ENCODE results near the gene ANAPC5.
A peak's percentile ranks its signal among the peaks of the same experiment; 100 is the strongest.
"Not testable (repeated sequence)": the region's sequence is repeated elsewhere in the genome, so short reads cannot be mapped to it uniquely, and the experiment has no call there.

Gene ANAPC5

GRCh38 chr12:121351820-121352681 is at the start of gene ANAPC5:
ANAPC5 (minus strand) TSS chr12:121352411; CDS start chr12:121352340, 71 bp downstream.
- peak; percentile 99 for DNase-seq

GRCh38 chr12:121400332-121401139 is 48.3 kb upstream of the ANAPC5 start:
- DNase-seq: peak; percentile 56

GRCh38 chr12:121399391-121400331 is 47.5 kb upstream of the ANAPC5 start, which contains the start of gene RNF34:
RNF34 (plus strand) TSS chr12:121400118; CDS start chr12:121400213, 95 bp downstream.
- DNase-seq: peak; percentile 99

- no peak for DNase-seq
Measured at GRCh38 chr12:121398355-121398754, 46.1 kb upstream of the ANAPC5 start.

GRCh38 chr12:121397521-121397920 is 45.3 kb upstream of the ANAPC5 start:
- no peak for DNase-seq

GRCh38 chr12:121392325-121392716 is 40.1 kb upstream of the ANAPC5 start:
- no peak for DNase-seq

GRCh38 chr12:121391619-121392324 is 39.6 kb upstream of the ANAPC5 start:
- DNase-seq: no peak

- no peak for DNase-seq
Measured at GRCh38 chr12:121390856-121391255, 38.6 kb upstream of the ANAPC5 start.

- DNase-seq: no peak
Measured at GRCh38 chr12:121388421-121388981, 36.3 kb upstream of the ANAPC5 start.

- DNase-seq: not testable (repeated sequence)
Measured at GRCh38 chr12:121384891-121385290, 32.7 kb upstream of the ANAPC5 start.

- no peak for DNase-seq
Measured at GRCh38 chr12:121383601-121384021, 31.4 kb upstream of the ANAPC5 start.

GRCh38 chr12:121379945-121380344 is 27.7 kb upstream of the ANAPC5 start:
- DNase-seq: no peak

GRCh38 chr12:121378736-121379135 is 26.5 kb upstream of the ANAPC5 start:
- DNase-seq: no peak

GRCh38 chr12:121376754-121377697 is 24.8 kb upstream of the ANAPC5 start:
- DNase-seq: no peak

GRCh38 chr12:121374945-121375584 is 22.9 kb upstream of the ANAPC5 start:
- not testable (repeated sequence) for DNase-seq

GRCh38 chr12:121374336-121374735 is 22.1 kb upstream of the ANAPC5 start:
- DNase-seq: not testable (repeated sequence)

- DNase-seq: no peak
Measured at GRCh38 chr12:121373755-121374154, 21.5 kb upstream of the ANAPC5 start.

- DNase-seq: no peak
Measured at GRCh38 chr12:121371404-121371803, 19.2 kb upstream of the ANAPC5 start.

GRCh38 chr12:121366063-121366459 is 13.8 kb upstream of the ANAPC5 start:
- DNase-seq: no peak

Data from NCI-H146 (cell line).